Cardiac atrium fibroblast (primary cell): ENCODE data around the gene CHST15. TPM values are rescaled to one million over a fixed set of nuclear protein-coding genes. Genes with fewer than 3 reads are reported as not detected.

Experiments
- total RNA-seq: library from RNA; depleted of rRNA; stranded (reverse); fragments of >200 nt; gene quantifications from 2 replicates; pipeline ENCODE4 v1.2.3, GENCODE V29; 2015

CHST15 gene
- total RNA-seq: 17.5 and 22.6 TPM in 2 replicates

GRCh38 chr10:124092860-124093773 lies at the start of gene CHST15:
Gene CHST15, minus strand, starts transcription at chr10:124093598. Its CDS starts 47,386 bp downstream, at chr10:124046212.

Other genes with a start within 250 kb of the CHST15 start
- 0.18 and 2.1 TPM in 2 replicates for gene CPXM2, start 201.8 kb downstream of the CHST15 start, total RNA-seq